Muscle layer of colon (tissue), 2 donors: ENCODE results near the gene ZNF25.

Experiments used
- H3K27ac ChIP-seq: one replicate; pipeline ENCODE4 v1.7.0; 2013; ENCODE audit warnings: low read depth, mild to moderate bottlenecking, low read length, moderate library complexity
- H3K27me3 ChIP-seq, 2 donors: one replicate each; pipeline ENCODE4 v1.7.0; 2013; ENCODE audit warnings: low read length in 2 of 2, mild to moderate bottlenecking in 2 of 2; ENCODE audit not compliant: insufficient read depth in 2 of 2, control insufficient read depth in 1 of 2
- H3K36me3 ChIP-seq: one replicate; pipeline ENCODE4 v1.7.0; 2013; ENCODE audit warnings: mild to moderate bottlenecking, low read length; ENCODE audit not compliant: insufficient read depth
- H3K4me1 ChIP-seq: one replicate; pipeline ENCODE4 v1.7.0; 2013; ENCODE audit warnings: mild to moderate bottlenecking, low read length; ENCODE audit not compliant: insufficient read depth
- H3K4me3 ChIP-seq, 2 donors: one replicate each; pipeline ENCODE4 v1.7.0; 2013; ENCODE audit warnings: low read length in 2 of 2, low read depth in 1 of 2, mild to moderate bottlenecking in 1 of 2, moderate library complexity in 1 of 2
- H3K9ac ChIP-seq: one replicate; pipeline ENCODE4 v1.7.0; 2013; ENCODE audit warnings: low read length
- H3K9me3 ChIP-seq: one replicate; pipeline ENCODE4 v1.7.0; 2013; ENCODE audit warnings: mild to moderate bottlenecking, low read length
- donor health status: abdominal sarcoma.
- donor health status: Adenocarcinoma of cecum.

Gene ZNF25

GRCh38 chr10:37992083-37992482 is 15.6 kb upstream of the ZNF25 start:
- no peaks in the 10 kb centered on the region for H3K9me3 ChIP-seq
- no peak overlapping the region for H3K4me3 ChIP-seq
- no peaks in the 10 kb centered on the region for H3K27me3 ChIP-seq
- no peak overlapping the region for H3K27ac ChIP-seq
- no peaks in the 10 kb centered on the region for H3K4me1 ChIP-seq
- H3K9ac ChIP-seq = no peak overlapping the region
- H3K36me3 ChIP-seq = no peaks in the 10 kb centered on the region

DNA sequence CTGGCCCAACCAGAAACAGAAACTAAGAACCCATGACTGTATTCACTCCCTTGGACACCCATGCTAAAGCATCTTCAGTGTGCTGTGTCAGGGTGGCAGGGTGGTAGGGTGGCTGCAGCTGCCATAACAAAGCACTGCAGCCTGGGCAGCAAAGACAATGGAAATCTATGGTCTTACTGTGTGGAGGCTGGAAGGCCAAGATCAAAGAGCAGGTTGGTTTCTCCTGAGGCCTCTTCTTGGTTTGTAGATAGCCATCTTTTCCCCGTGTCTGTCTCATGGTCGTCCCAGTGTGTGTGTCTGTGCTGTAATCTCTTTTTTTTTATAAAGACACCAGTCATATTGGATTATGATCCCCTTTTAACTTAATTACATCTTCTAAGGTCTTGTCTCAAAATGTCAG is 15.2 kb upstream of the ZNF25 start:
- Histone ChIP-seq H3K4me3 (no peak overlapping the region), H3K9me3 (no peaks in the 10 kb centered on the region), H3K27ac (no peak overlapping the region), H3K4me1 (no peaks in the 10 kb centered on the region), H3K36me3 (no peaks in the 10 kb centered on the region), H3K9ac (no peak overlapping the region), H3K27me3 (no peaks in the 10 kb centered on the region)

DNA sequence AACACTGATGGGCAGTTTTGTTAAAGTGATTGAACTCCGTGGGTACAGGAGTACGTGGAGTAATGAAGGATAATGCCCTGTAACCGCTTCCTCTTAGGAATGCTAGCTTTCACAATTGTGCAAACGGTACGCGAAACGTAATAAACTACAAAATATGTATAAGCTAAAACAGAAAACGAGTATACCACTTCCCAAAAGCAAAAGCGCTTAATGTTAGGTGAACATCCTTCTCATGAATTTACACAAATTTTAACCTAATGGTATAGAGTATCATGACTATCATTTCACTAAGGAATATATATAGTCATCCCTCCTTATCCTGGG is 395 bp upstream of the ZNF25 start:
- no peaks in the 10 kb centered on the region for H3K9me3 ChIP-seq
- no peaks in the 10 kb centered on the region for H3K27me3 ChIP-seq
- peak overlapping the region; percentile 36 for H3K9ac ChIP-seq
- peaks cover 9% of the 10 kb centered on the region for H3K4me1 ChIP-seq
- H3K27ac ChIP-seq = peak overlapping the region; percentile 45
- H3K4me3 ChIP-seq = peak overlapping the region; percentile 60 to 76
- H3K36me3 ChIP-seq = no peaks in the 10 kb centered on the region

DNA sequence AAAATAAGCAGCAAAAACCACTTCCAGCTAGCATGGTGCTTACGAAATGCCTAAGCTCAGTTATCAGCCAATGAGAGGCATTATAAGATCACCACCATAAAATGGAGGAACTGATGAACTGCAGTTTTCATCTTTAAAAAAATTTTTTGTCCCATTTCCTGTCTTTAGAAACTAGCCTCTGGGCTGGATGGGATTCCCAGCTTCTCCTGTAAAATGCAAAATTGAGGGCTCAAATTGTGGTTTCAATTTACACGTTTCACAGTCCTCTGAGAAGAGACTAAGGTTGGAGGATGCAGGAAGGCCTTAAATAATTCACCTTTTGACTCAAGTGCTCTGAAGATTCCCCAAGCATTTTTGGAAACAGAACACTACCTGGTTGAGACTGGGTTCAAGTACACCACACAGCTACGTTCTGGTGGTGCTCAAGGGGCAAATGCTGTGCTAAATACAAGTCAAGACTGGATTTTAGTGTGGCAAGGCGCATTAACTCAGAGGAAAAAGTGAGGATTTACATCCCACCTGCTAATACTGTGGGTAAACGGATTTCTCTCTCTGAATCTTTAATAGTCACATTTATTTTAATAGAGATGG is 951 bp downstream of the ZNF25 start:
- no peaks in the 10 kb centered on the region for H3K27me3 ChIP-seq
- peak overlapping the region; percentile 97 for H3K27ac ChIP-seq
- no peaks in the 10 kb centered on the region for H3K9me3 ChIP-seq
- peak overlapping the region; percentile 36 for H3K9ac ChIP-seq
- peaks cover 2% of the 10 kb centered on the region for H3K36me3 ChIP-seq
- peak overlapping the region; percentile 60 to 76 for H3K4me3 ChIP-seq
- H3K4me1 ChIP-seq = peaks cover 9% of the 10 kb centered on the region

- H3K4me3 ChIP-seq = no peak overlapping the region
- peaks cover 9% of the 10 kb centered on the region for H3K4me1 ChIP-seq
- H3K9ac ChIP-seq = no peak overlapping the region
- no peaks in the 10 kb centered on the region for H3K27me3 ChIP-seq
- H3K27ac ChIP-seq = no peak overlapping the region
- peaks cover 18% of the 10 kb centered on the region for H3K36me3 ChIP-seq
- no peaks in the 10 kb centered on the region for H3K9me3 ChIP-seq
These were observed 4.1 kb downstream of the ZNF25 start for GRCh38 chr10:37972396-37972795.

- no peaks in the 10 kb centered on the region for H3K9me3 ChIP-seq
These were observed 11.4 kb downstream of the ZNF25 start for GRCh38 chr10:37965006-37965405.

GRCh38 chr10:37960591-37961137 is 15.8 kb downstream of the ZNF25 start:
- H3K4me1 ChIP-seq = no peaks in the 10 kb centered on the region
- no peak overlapping the region for H3K4me3 ChIP-seq
- H3K27ac ChIP-seq = no peak overlapping the region
- H3K9ac ChIP-seq = no peak overlapping the region
- peaks cover 38% of the 10 kb centered on the region for H3K36me3 ChIP-seq
- no peaks in the 10 kb centered on the region for H3K9me3 ChIP-seq
- H3K27me3 ChIP-seq = no peaks in the 10 kb centered on the region

More at GRCh38 chr10:37965006-37965405, 11.4 kb downstream of the ZNF25 start:
- H3K27me3 ChIP-seq = no peaks in the 10 kb centered on the region
- H3K4me1 ChIP-seq = no peaks in the 10 kb centered on the region
- H3K36me3 ChIP-seq = peaks cover 28% of the 10 kb centered on the region
- no peak overlapping the region for H3K27ac ChIP-seq
- H3K4me3 ChIP-seq = no peak overlapping the region
- H3K9ac ChIP-seq = no peak overlapping the region

- H3K27me3 ChIP-seq = no peaks in the 10 kb centered on the region
- H3K36me3 ChIP-seq = peaks cover 45% of the 10 kb centered on the region
- H3K9me3 ChIP-seq = no peaks in the 10 kb centered on the region
- H3K9ac ChIP-seq = no peak overlapping the region
- H3K4me1 ChIP-seq = no peaks in the 10 kb centered on the region
- no peak overlapping the region for H3K27ac ChIP-seq
- no peak overlapping the region for H3K4me3 ChIP-seq
These were observed 18.6 kb downstream of the ZNF25 start for GRCh38 chr10:37957841-37958240.

- H3K36me3 ChIP-seq = peaks cover 68% of the 10 kb centered on the region
- no peaks in the 10 kb centered on the region for H3K4me1 ChIP-seq
- H3K27ac ChIP-seq = no peak overlapping the region
- no peak overlapping the region for H3K4me3 ChIP-seq
- H3K9ac ChIP-seq = no peak overlapping the region
- no peaks in the 10 kb centered on the region for H3K27me3 ChIP-seq
- no peaks in the 10 kb centered on the region for H3K9me3 ChIP-seq
These were observed 23.5 kb downstream of the ZNF25 start for GRCh38 chr10:37952926-37953325.

GRCh38 chr10:37952043-37952755 is 24.2 kb downstream of the ZNF25 start:
- no peak overlapping the region for H3K27ac ChIP-seq
- H3K9me3 ChIP-seq = no peaks in the 10 kb centered on the region
- H3K4me3 ChIP-seq = no peak overlapping the region
- no peak overlapping the region for H3K9ac ChIP-seq
- H3K27me3 ChIP-seq = no peaks in the 10 kb centered on the region
- H3K4me1 ChIP-seq = no peaks in the 10 kb centered on the region
- H3K36me3 ChIP-seq = peaks cover 66% of the 10 kb centered on the region

DNA sequence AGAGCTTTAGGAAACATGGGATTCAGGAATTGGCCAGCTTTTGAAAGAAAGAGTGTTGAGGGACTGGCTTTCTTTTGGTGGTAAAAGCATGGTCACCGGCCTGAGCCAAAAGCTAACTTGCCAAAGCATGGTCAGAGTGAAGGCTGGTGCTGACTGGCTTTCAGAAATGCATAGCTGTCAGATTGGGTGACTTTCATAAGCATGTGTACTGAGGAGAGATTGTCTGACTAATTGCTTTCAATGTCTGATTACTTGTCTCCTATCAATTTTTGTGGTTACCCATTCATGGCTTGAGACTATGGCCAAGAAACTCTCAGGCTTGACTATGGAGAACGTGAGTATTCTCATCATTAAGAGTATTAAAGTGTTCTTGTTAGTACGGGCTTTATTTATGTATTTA is 28.2 kb downstream of the ZNF25 start:
- H3K36me3 ChIP-seq = peaks cover 31% of the 10 kb centered on the region
- H3K4me1 ChIP-seq = no peaks in the 10 kb centered on the region
- no peak overlapping the region for H3K4me3 ChIP-seq
- H3K9ac ChIP-seq = no peak overlapping the region
- H3K27me3 ChIP-seq = no peaks in the 10 kb centered on the region
- no peak overlapping the region for H3K27ac ChIP-seq
- H3K9me3 ChIP-seq = no peaks in the 10 kb centered on the region

- Histone ChIP-seq H3K36me3 (peaks cover 24% of the 10 kb centered on the region), H3K4me3 (no peak overlapping the region), H3K9me3 (no peaks in the 10 kb centered on the region)
These were observed 28.9 kb downstream of the ZNF25 start for GRCh38 chr10:37947526-37947925.

More at GRCh38 chr10:37947526-37947925, 28.9 kb downstream of the ZNF25 start:
- Histone ChIP-seq H3K4me1 (no peaks in the 10 kb centered on the region), H3K27me3 (no peaks in the 10 kb centered on the region), H3K9ac (no peak overlapping the region), H3K27ac (no peak overlapping the region)
